Breast epithelium (tissue), 3 donors: ENCODE results near the gene BORCS8.

ENCODE experiments used
- POLR2A ChIP-seq: fragments of 450-650 bp; IDR thresholded peaks from one replicate; pipeline ENCODE4 v1.6.1; 2016; ENCODE audit warnings: antibody characterized with exemption, mild to moderate bottlenecking, moderate library complexity
- POLR2AphosphoS5 ChIP-seq, 3 donors: sonication (generic); formaldehyde crosslinking; IDR thresholded peaks; one replicate each; pipeline ENCODE4 v1.6.1; 2017; ENCODE audit warnings: antibody characterized with exemption in 3 of 3
- TF ChIP-seq, protein P1 (sequence below), 3 donors: fragments of 450-650 bp; IDR thresholded peaks; one replicate each; pipeline ENCODE4 v1.5.1; 2016 to 2017; ENCODE audit warnings: antibody characterized with exemption in 3 of 3, mild to moderate bottlenecking in 3 of 3, moderate library complexity in 3 of 3

DNA sequence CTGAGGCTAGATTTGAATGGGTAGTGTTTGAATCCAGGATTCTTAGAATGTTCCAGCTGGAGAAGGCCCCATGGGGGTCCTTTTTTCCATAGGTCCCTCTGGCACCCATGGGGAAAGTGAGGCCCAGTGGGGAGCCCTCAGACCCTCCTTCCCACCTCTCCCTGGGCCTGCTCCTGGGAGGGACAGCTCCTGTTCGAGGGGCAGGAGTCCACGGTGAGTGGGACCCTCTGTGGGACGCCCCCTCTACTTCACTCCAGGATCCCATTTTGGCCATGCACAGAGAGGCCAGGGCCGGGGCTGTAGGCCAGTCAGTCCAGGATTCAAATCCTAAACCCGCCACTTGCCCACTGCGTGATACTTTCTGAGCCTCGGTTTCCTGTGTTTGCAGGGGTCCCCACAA lies 29.5 kb downstream of the BORCS8 start:
- TF ChIP-seq, protein P1, sequence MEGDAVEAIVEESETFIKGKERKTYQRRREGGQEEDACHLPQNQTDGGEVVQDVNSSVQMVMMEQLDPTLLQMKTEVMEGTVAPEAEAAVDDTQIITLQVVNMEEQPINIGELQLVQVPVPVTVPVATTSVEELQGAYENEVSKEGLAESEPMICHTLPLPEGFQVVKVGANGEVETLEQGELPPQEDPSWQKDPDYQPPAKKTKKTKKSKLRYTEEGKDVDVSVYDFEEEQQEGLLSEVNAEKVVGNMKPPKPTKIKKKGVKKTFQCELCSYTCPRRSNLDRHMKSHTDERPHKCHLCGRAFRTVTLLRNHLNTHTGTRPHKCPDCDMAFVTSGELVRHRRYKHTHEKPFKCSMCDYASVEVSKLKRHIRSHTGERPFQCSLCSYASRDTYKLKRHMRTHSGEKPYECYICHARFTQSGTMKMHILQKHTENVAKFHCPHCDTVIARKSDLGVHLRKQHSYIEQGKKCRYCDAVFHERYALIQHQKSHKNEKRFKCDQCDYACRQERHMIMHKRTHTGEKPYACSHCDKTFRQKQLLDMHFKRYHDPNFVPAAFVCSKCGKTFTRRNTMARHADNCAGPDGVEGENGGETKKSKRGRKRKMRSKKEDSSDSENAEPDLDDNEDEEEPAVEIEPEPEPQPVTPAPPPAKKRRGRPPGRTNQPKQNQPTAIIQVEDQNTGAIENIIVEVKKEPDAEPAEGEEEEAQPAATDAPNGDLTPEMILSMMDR (IDR thresholded peaks at IDR 0.05), result no peak
- no peak for TF ChIP-seq POLR2A
- TF ChIP-seq POLR2AphosphoS5 (IDR thresholded peaks at IDR 0.05), result no peak
